Stimulated activated CD8-positive, alpha-beta memory T cell treated with anti-CD3 and anti-CD28 coated beads, Interleukin-15, amount 100 ng/mL, for 1 hour (primary cell): ENCODE measurements around the gene HMGCS2.
"Not testable (repeated sequence)": the region's sequence is repeated elsewhere in the genome, so short reads cannot be mapped to it uniquely, and the experiment has no call there.

Experiments
- DNase-seq: peaks from one replicate; pipeline ENCODE4 v3.0.0-alpha.2; 2020; ENCODE audit warnings: low read depth

Gene HMGCS2

GRCh38 chr1:119731060-119731459 is 37.6 kb downstream of the HMGCS2 start:
- DNase-seq, result no peak

- DNase-seq, result no peak
These were observed 39.7 kb downstream of the HMGCS2 start for GRCh38 chr1:119729044-119729443.

DNA sequence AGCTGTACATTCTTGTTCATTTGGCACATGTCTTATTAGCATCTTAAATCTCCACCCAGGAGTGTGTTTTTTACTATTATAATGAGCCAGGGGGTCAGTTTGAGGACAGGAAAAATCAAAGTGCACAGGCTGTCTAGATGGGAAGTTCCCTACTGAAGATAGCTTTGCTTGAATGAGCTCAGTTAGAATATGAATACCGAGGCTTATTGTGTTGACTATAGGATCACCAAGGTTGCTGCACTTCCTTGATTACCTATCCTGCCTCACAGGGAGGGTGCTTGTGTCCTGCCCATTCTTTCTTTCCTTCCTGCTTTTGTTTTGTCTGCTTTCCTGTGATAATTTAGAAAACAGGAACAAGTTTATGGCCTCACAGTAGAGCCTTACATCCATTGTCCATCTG is 40.7 kb downstream of the HMGCS2 start:
- DNase-seq, result no peak

GRCh38 chr1:119725626-119726025 is 43.1 kb downstream of the HMGCS2 start:
- DNase-seq, result no peak

DNA sequence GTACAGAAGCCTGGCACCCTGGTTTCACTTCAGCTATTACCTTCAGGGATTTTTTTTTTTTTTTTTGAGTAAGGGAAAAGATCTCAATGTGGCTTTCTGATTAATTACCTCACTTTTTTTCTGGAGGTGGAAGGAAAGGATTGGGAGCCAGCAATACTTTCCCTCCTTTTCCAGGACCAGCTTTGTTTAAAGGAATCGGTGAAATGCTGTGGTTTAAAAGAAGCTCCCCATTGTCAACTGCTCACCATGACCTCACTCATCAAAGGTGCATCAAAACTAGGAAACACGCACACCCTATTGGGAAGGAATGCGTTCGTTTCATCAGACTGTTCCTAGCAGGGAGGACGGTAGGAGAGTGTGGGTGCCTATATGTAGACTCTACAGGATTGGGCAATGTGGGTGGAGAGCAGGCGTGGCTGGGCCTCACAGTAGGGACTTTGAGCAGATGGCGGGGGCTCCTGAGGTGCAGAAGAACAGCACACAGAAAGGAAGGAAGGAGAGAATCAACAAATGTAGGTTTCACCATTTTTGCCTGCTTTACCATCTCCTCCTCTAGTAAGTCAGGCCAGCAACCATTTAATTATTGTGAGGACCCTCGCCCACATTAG is 44.0 kb downstream of the HMGCS2 start:
- DNase-seq, result no peak

DNA sequence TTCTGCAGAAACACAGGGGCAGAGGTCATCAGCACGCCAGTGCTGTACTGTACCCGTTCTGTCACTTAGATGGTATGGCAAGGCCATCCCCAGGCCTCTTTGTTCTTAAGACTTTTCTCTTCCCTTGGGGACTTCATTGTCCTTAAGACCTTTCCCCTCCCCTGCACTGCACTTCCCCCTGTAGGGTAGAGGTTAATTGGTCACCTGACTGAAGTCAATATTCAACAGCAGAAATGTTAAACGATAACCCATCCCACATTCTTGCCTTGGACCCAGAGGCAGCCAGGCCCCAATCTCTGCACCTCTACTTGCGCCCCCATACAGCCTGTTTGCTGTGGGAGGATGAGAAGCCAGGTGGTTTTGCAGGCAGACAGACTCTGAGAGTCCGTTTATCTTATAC is 46.8 kb downstream of the HMGCS2 start:
- DNase-seq, result no peak

GRCh38 chr1:119720866-119721440 is 47.8 kb downstream of the HMGCS2 start:
- no peak for DNase-seq

- no peak for DNase-seq
These were observed 49.7 kb downstream of the HMGCS2 start for GRCh38 chr1:119718972-119719371.

- DNase-seq, result no peak
These were observed 50.3 kb downstream of the HMGCS2 start for GRCh38 chr1:119718409-119718808.

DNA sequence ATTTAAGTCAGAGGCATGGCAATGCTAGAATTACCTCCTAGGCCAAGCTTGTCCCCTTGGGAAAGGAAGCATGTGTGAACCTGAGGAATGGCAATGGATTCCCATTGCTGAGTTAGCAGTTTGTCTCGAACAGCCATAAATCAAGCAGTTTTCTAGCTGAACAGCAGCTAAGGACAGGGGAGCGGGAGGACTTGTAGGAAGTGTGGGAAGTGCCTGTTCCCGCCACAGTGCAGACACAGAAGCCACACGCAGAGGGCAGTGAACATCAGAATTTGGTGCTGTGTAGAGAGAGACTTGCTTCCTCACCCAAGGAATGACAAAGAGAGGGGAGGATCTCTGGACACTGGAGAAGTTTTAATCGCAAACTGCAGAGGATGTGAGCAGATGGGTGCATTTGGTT is 53.2 kb downstream of the HMGCS2 start:
- no peak for DNase-seq

DNA sequence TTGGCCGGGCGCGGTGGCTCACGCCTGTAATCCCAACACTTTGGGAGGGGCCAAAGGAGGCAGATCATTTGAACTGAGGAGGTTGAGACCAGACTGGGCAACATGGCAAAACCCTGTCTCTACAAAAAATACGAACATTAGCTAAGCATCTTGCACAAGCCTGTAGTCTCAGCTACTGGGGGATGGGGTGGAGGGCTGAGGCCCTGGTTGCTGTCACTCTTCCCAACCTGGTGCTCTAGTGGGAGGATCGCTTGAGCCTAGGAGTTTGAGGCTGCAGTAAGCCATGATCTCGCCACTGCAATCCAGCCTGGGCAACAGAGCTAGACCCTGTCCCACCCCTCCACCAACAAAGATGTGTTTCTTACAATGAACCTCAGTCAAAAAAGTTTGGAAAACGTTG is 54.1 kb downstream of the HMGCS2 start:
- no peak for DNase-seq

DNA sequence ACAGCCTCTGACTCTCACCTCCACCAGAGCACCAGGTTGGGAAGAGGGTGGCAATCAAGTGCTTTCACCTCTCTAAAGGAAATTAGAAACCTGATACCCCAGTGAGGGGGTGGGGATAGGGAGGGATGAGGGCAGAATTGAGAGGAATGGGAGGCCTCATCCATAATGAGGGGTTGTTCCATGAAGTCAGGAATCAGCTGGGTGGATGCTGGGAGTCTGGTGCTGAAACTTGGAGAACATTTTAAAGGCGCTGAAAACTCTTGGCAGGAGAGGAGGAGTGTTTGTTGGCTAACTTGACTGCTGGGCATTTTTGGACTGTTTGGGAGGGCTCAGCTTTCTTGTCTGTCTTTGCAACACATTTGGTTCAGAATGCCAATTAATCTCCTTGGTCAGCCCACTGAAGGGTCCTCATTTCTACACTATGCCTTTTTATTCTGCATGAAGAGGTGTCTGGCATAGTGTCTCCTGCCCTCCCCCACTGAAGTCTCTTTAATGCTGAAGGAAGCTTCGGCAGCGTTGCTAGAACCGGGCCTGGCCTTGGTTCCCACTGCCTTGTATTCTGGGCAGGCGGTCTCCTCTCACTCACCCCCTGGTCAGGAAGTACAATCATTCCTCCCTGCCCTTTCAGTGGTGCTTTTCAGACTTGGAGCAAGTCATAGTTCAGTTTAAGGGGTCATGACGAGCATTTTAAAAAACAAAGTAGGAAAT is 54.8 kb downstream of the HMGCS2 start:
- DNase-seq, result no peak

DNA sequence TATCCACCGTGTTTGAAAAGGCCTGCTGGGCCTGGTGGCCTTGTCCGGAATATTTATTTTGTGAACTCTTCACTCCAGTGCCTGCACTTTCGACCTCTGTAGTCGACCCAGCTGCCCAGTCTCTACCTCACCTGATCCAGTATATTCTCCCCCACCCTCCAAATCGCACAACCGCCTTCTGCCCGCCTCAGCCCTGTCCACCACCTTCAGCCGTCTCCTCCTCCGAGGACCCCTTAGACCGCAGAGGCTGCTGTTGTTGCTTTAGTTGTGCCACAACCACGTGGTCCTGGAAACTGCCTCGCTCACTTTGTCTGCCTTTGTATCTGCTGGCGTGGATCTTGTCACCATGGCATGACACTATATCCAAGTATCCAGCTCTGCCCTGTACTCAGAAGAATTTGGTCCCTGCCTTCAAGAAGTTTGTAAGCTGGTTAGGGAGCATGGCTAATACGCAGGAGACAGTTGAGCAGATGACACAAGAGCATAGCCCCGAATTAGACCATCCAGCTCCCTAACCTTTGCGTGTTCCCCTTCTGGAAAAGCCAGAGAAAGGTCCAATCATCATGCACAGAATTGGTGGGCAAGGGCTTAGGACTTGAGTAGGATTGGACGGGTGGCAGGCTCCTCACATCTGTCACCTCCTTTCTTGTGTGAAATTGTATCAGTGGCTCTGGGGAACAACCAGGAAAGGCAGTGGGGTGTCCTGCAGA is 55.5 kb downstream of the HMGCS2 start:
- no peak for DNase-seq

- DNase-seq, result no peak
These were observed 56.2 kb downstream of the HMGCS2 start for GRCh38 chr1:119712342-119713038.

- DNase-seq, result no peak
These were observed 56.8 kb downstream of the HMGCS2 start, which contains the start of gene PHGDH for GRCh38 chr1:119711804-119712341. Gene PHGDH (plus strand): TSS chr1:119711934. CDS start chr1:119712023, 89 bp downstream.

GRCh38 chr1:119711356-119711803 is 57.3 kb downstream of the HMGCS2 start:
- not testable (repeated sequence) for DNase-seq

DNA sequence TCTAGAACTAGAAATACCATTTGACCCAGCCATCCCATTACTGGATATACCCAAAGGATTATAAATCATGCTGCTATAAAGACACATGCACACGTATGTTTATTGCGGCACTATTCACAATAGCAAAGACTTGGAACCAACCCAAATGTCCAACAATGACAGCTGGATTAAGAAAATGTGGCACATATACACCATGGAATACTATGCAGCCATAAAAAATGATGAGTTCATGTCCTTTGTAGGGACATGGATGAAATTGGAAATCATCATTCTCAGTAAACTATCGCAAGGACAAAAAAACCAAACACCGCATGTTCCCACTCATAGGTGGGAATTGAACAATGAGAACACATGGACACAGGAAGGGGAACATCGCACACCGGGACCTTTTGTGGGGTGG is 62.1 kb downstream of the HMGCS2 start:
- DNase-seq, result not testable (repeated sequence)

- DNase-seq, result no peak
These were observed 64.8 kb downstream of the HMGCS2 start for GRCh38 chr1:119703666-119704450.

- DNase-seq, result no peak
These were observed 66.3 kb downstream of the HMGCS2 start for GRCh38 chr1:119702384-119702783.

DNA sequence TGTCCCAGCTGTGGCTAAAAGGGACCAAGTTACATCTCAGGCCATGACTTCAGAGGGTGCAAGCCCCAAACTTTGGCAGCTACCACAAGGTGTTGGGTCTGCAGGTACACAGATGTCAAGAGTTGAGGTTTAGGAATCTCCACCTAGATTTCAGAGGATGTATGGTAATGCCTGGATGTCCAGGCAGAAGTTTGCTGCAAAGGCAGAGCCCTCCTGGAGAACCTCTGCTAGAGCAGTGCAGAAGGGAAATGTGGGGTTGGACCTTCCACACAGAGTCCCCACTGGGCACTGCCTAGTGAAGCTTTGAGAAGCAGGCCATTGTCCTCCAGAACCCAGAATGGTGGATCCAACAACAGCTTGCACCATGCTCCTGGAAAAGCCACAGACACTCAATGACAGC is 67.0 kb downstream of the HMGCS2 start:
- DNase-seq, result no peak

- DNase-seq, result no peak
These were observed 68.4 kb downstream of the HMGCS2 start for GRCh38 chr1:119700326-119700725.
